ENCODE measurements around the gene CSE1L. TPM values are rescaled to one million over a fixed set of nuclear protein-coding genes. Genes with fewer than 3 reads are reported as not detected.
"Not testable (repeated sequence)": the region's sequence is repeated elsewhere in the genome, so short reads cannot be mapped to it uniquely, and the experiment has no call there.

The CSE1L gene
- total RNA-seq, 3 donors from 2014 or later: 22.4 to 40.0 (median 32.9) TPM

DNA sequence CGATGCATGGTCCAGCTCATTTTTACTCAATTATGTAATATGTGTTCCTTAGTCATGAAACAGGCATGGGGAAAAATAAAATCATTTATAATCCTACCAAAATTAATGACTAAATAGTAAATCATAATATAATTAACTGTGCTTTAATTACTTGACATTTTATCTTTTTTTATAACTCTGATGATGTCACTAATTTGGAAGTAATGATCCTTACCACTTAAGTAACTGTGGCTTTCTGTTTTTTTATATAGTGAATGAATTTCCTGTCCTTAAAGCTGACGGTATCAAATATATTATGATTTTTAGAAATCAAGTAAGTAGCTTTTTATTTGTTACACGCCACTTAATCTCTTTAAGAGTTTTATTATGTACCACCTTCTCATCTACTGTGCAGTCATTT, 32.2 kb downstream of the CSE1L start:
- intact Hi-C loops (cut with DNase I, micrococcal nuclease): no loop called here
- Histone ChIP-seq H3K4me1 (ENCODE audit: low read depth) (no peaks in the 10 kb centered on the region), H3K9me3 (no peaks in the 10 kb centered on the region), H3K4me3 (no peak overlapping the region), H3K36me3 (ENCODE audit: low read depth) (no peaks in the 10 kb centered on the region)
- no peak for ATAC-seq
- DNase-seq: no peak
- TF ChIP-seq, protein P1, sequence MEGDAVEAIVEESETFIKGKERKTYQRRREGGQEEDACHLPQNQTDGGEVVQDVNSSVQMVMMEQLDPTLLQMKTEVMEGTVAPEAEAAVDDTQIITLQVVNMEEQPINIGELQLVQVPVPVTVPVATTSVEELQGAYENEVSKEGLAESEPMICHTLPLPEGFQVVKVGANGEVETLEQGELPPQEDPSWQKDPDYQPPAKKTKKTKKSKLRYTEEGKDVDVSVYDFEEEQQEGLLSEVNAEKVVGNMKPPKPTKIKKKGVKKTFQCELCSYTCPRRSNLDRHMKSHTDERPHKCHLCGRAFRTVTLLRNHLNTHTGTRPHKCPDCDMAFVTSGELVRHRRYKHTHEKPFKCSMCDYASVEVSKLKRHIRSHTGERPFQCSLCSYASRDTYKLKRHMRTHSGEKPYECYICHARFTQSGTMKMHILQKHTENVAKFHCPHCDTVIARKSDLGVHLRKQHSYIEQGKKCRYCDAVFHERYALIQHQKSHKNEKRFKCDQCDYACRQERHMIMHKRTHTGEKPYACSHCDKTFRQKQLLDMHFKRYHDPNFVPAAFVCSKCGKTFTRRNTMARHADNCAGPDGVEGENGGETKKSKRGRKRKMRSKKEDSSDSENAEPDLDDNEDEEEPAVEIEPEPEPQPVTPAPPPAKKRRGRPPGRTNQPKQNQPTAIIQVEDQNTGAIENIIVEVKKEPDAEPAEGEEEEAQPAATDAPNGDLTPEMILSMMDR (IDR thresholded peaks at IDR 0.05): no peak

GRCh38 chr20:49082295-49082694, 36.2 kb downstream of the CSE1L start:
- DNase-seq; H3K9me3 ChIP-seq; ATAC-seq; H3K36me3 ChIP-seq (ENCODE audit: low read depth); H3K4me3 ChIP-seq; intact Hi-C loops (cut with DNase I, micrococcal nuclease); H3K4me1 ChIP-seq (ENCODE audit: low read depth): not testable (repeated sequence)

DNA sequence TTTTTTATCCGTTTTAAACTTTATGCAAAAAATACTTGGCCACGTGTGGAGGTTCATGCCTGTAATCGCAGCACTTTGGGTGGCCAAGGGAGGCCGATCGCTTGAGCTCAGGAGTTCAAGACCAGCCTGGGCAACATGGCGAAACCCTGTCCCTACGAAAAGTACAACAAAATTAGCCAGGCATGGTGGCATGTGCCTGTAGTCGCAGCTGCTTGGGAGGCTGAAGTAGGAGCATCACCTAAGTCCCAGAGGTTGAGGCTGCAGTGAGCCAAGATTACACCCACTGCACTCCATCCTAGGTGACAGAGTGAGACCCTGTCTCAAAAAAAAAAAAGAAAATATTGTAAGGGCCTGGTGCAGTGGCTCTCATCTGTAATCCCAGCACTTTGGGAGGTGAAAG, 45.0 kb downstream of the CSE1L start:
- H3K4me3 ChIP-seq: no peak overlapping the region
- H3K36me3 ChIP-seq (ENCODE audit: low read depth): peaks cover 4% of the 10 kb centered on the region
- no peak for DNase-seq
- H3K4me1 ChIP-seq (ENCODE audit: low read depth): no peaks in the 10 kb centered on the region
- H3K9me3 ChIP-seq: no peaks in the 10 kb centered on the region
- intact Hi-C loops (cut with DNase I, micrococcal nuclease): no loop called here
- TF ChIP-seq, protein P1 (IDR thresholded peaks at IDR 0.05): no peak
- no peak for ATAC-seq

DNA sequence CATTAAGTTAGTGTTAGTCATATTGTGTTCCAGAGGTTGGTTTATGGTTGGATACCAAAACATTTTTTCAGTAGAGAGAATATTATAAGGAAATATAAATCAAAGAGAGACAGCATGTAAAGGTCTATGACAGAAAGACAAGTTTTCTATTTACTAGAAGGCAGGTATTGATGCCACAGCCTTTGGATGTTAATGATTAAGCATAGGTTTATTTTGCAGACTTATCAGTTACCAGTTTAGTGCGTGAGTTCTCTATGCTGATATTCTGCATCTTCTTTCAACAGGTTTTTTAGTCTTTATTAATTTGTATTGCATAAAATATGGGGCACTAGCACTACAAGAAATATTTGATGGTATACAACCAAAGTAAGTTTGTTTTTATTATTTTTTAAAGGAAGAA, 45.6 kb downstream of the CSE1L start:
- DNase-seq: no peak
- H3K4me3 ChIP-seq: no peak overlapping the region
- no peaks in the 10 kb centered on the region for H3K9me3 ChIP-seq
- no peaks in the 10 kb centered on the region for H3K4me1 ChIP-seq (ENCODE audit: low read depth)
- no peak for ATAC-seq
- intact Hi-C loops (cut with DNase I, micrococcal nuclease): no loop called here
- peaks cover 4% of the 10 kb centered on the region for H3K36me3 ChIP-seq (ENCODE audit: low read depth)
- TF ChIP-seq, protein P1 (IDR thresholded peaks at IDR 0.05): no peak

DNA sequence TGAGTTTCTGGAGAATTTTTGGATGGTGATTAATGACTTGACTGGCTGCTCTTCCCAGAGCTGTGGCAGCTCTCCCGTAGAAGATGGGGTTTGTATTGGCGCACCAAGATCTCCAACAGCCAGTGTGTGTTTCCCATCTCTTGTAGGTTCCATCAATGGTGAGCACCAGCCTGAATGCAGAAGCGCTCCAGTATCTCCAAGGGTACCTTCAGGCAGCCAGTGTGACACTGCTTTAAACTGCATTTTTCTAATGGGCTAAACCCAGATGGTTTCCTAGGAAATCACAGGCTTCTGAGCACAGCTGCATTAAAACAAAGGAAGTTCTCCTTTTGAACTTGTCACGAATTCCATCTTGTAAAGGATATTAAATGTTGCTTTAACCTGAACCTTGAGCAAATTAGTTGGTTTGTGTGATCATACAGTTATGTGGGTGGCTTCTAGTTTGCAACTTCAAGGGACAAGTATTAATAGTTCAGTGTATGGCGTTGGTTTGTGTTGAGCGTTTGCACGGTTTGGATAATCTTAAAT, 50.2 kb downstream of the CSE1L start:
- DNase-seq (no peak), ATAC-seq (no peak)
- no peaks in the 10 kb centered on the region for H3K9me3 ChIP-seq
- no peaks in the 10 kb centered on the region for H3K4me1 ChIP-seq (ENCODE audit: low read depth)
- intact Hi-C loops (cut with DNase I, micrococcal nuclease): no loop called here
- TF ChIP-seq, protein P1 (IDR thresholded peaks at IDR 0.05): no peak
- H3K4me3 ChIP-seq: no peak overlapping the region
- H3K36me3 ChIP-seq (ENCODE audit: low read depth): no peaks in the 10 kb centered on the region

GRCh38 chr20:49097159-49097558, 51.0 kb downstream of the CSE1L start:
- Histone ChIP-seq H3K4me1 (ENCODE audit: low read depth) (no peaks in the 10 kb centered on the region), H3K4me3 (no peak overlapping the region), H3K9me3 (no peaks in the 10 kb centered on the region), H3K36me3 (ENCODE audit: low read depth) (no peaks in the 10 kb centered on the region)
- no peak for DNase-seq
- no peak for ATAC-seq
- intact Hi-C loops (cut with DNase I, micrococcal nuclease): no loop called here
- TF ChIP-seq, protein P1 (IDR thresholded peaks at IDR 0.05): no peak

Measured in mucosa of descending colon (tissue), 3 donors.